SH-SY5Y (cell line): ENCODE measurements around the gene NRG3.

Experiments
- GATA2 ChIP-seq: IDR thresholded peaks from 2 replicates; pipeline ENCODE4 v1.6.1; 2011; ENCODE audit warnings: mild to moderate bottlenecking, low read depth, low read length
- GATA3 ChIP-seq: IDR thresholded peaks from 2 replicates; pipeline ENCODE4 v1.6.1; 2011; ENCODE audit warnings: low read depth, mild to moderate bottlenecking, low read length, moderate library complexity

Gene NRG3

DNA sequence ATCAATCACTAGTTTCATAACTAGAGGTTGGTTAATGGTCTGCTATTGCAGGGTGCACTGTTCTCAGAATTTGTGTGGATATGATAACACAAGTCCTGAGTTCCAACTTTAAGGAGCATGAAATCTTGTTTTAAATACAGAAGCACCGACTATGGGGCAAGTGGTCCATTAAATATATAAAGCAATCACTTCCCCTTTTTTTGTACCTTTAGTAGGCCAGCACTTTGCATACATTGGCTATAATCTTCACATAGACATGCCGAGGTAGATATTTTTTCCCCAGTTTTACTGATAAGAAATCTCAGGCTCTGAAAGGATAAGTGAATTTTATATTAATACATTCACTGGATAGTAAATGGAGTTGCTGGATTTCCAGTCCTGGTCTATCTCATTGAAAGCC, 286.3 kb downstream of the NRG3 start:
- TF ChIP-seq GATA3 = no peak

DNA sequence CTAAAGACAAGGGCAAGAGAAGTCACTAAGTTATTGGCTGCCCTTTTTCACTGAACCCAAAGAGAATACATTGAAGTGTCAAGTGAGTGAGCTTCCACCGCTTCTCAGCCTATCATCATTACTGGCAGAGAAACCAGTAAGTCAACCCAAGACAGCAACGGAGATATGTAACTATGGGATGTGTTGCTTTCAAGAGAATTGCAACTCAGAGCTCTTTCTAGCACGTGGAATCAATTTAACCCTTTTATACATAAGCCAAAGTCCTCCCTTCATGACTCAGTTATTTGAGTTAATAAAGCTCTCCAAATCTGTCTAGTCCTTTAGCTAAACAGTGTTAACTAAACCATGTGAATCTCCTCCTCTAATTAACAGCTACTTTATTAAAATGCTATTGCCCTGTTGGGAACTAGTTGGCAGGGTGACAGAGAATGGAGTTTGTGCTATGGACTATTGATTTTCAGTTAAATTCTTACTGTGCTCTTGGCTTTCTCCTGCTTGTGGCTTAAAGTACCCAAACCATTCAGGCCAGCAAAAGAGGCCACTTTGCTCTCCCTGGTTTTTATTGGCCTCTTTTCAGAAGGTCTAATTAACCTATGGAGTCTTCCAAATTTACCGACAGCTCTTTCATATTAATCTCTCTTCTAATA, 287.7 kb downstream of the NRG3 start:
- TF ChIP-seq GATA2 = no peak
- TF ChIP-seq GATA3 = no peak

DNA sequence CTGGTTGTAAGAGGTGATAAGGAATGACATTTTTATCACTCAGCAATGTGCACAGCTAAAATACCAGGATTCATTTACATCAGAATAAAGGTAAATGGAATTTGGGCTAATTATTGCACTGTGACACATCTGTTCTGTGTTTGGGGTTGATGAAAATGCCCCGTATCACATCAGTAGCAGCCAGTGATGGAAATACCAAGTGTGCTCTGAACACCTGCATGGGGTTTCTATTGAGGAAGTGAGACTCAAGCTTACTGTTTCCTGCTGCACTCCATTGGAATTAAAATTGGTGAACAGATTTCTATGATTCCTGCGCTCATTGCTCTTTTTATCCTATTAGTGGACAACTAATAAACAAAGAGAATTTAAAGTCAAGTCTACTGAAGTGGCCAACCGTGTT, 296.9 kb downstream of the NRG3 start:
- TF ChIP-seq GATA3 (no peak), GATA2 (no peak)

- TF ChIP-seq GATA2 (no peak), GATA3 (no peak)
These were observed 301.6 kb downstream of the NRG3 start for GRCh38 chr10:82176587-82176986.

GRCh38 chr10:82190432-82191260, 315.7 kb downstream of the NRG3 start:
- TF ChIP-seq GATA3 = no peak
- TF ChIP-seq GATA2 = no peak

GRCh38 chr10:82191653-82192052, 316.7 kb downstream of the NRG3 start:
- TF ChIP-seq GATA2 (no peak), GATA3 (no peak)

GRCh38 chr10:82192665-82193064, 317.7 kb downstream of the NRG3 start:
- TF ChIP-seq GATA3 (no peak), GATA2 (no peak)

DNA sequence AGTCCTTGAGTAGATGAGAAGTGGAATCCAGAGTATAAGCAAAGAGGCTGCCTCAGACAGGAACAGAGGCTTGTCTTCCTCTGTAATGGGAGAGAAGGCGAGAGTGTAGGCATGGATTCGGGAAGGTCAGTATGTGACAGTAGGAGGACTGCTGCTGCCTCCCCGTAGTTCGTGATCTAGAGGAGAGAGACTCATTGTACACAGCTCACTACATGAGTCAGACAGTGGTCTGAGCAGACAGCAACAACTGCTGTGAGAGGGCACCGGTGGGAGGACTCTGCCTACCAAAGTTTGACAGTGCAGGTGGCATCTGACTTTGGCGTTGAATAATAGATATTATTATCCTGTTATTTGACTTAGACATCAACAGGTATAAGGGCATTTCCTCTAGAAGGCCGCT, 319.4 kb downstream of the NRG3 start:
- TF ChIP-seq GATA2 = no peak
- no peak for TF ChIP-seq GATA3

DNA sequence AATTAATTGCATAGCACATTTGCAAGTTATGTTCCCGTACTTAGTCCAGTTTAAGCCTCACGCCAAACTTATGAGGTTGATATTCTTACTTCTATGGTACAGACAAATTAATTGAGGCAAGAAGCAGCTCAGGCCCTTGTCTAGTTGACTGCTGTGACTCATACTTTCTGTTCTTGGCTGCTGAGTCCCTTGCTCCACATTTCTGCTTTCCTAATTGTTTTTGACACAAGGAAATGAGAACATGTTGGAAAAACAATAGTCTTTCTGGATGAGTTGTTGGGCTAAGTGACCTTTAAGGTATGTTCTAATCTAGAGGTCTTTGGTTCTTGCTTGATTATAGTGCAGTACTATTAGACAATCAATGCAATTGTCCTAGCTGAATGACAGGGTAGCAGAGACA, 331.8 kb downstream of the NRG3 start:
- TF ChIP-seq GATA2 = no peak

- TF ChIP-seq GATA3 = no peak
- no peak for TF ChIP-seq GATA2
These were observed 333.7 kb downstream of the NRG3 start for GRCh38 chr10:82208726-82209125.

DNA sequence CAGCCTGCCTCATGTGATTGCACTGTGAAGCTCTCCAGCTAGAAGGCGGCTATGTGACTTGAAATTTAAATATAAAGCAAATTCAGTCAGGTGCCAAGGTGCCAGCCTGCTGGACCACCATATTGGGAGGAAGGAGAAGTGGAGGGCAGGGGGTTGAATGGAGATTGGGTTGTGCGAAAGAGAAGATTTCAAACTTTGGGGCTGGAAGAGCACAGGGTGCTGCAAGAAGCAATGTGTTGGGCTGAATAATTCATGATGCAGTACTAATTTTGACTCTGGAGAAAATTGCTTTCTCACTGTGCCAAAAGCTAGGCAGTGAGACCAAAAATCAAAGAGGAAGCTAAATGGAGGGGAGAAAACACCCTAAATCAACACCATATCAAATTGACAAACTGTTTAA, 335.3 kb downstream of the NRG3 start:
- no peak for TF ChIP-seq GATA2
- no peak for TF ChIP-seq GATA3

DNA sequence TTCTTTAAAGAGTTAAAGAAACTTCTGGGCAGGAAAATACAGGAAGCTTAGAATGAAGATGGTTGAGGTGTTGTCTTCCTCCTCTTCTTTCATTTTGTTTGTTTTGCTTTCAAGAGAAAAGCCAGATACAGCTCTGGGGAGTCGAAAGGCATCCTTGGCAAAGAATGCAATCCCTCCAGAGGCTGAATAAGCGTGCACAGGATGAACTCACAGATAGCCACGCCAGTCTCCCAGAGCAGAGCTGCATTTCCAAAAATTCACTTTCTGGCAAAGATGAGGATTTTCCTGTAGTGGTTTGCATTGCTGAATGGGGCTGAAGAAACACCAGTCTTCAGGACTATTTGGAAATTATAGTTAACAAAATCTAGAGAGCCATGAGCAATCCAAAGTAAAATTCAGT, 336.4 kb downstream of the NRG3 start:
- no peak for TF ChIP-seq GATA3
- TF ChIP-seq GATA2 = no peak

DNA sequence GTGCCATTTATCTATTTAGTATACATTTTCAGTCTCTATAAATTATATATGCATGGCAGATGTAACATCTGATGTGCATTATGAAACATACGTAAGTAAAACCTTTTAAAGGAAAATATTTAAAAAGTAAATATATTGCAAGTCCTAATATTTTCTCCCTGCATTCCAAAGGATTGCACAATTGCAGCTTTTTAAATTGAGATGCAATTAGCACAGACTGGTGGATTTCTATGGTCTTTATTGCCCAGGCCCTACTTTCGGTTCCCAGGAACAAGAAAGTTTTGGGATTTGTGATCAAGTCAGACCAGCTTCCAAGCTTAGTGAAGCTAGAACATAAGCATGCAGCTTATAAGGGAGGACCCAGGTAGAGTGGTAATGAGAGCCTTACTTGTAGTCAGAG, 337.8 kb downstream of the NRG3 start:
- TF ChIP-seq GATA2 = no peak
- TF ChIP-seq GATA3 = no peak

GRCh38 chr10:82213784-82214183, 338.8 kb downstream of the NRG3 start:
- TF ChIP-seq GATA3 = no peak
- no peak for TF ChIP-seq GATA2

DNA sequence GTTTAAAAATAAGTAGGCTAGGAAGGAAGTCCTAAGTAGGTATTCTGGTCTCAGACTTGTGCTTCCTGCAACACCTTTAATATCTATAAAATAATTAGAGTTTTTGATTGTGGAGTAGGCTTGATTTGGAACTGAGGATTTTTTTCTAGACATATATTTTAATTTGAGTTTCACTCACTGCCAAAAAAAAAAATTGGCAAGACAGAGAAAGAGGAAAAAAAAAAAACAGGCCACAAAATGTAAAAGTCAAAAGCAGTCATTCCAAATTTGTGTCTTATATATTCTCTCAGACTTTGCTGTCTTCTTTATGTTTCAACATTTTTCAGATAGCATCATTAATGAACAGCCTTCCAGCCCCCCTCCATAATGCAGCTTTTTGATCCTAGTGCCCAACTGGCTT, 346.1 kb downstream of the NRG3 start:
- TF ChIP-seq GATA3 (no peak), GATA2 (no peak)
